HuH-7 (cell line): Measurements from ENCODE around the gene KIF5B.
"Not testable (repeated sequence)": the region's sequence is repeated elsewhere in the genome, so short reads cannot be mapped to it uniquely, and the experiment has no call there.

ENCODE experiments used
- DNase-seq: peaks from one replicate; pipeline ENCODE4 v3.0.0; 2011; ENCODE audit warnings: low spot score

The KIF5B gene

DNA sequence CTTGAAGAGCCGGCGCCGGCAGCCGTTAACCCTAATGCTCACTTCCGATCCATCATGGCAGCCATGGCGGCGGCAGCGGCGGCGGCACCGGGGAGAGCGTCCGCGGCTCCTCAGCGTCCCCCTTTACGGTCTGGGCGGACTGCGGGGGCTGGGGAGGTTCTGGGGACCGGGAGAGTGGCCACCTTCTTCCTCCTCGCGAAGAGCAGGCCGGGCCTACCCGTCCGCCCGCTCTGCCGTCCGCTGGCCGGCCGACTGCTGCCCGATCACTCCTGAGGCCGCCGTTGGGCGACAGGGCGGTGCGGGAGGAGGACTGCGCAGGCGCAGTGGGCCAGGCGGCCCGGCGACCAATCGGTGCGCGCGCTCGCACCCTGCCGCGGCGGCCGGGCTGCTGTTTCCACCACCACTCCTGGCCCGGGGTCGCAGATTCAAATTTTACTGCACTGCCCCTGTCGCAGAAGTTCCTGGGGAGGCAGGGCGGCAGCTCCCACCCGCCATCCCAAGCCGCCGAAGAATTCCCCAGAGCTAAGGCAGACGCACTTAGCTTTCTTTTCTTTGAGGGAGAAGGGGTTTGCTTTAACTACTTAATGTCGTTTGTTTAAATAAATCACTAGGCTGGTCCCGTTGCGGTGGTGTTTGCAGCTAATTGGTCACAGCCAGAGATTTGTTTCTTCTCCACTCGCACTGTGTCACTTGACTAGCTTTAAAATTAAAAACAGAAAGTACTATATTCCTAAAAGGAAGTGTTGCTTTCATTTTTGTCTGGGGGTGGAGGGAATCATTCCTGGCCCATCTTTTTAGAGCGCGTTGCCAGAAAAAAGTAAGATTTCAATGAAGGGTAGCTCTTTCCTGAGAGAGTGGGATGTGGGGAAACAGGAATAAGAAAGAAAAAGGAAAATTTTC lies at the start of gene KIF5B:
Gene KIF5B (minus strand): TSS at position 290 of the 900 bp plus-strand sequence. CDS start 452 bp downstream, outside the sequence.
- peak; percentile 96 for DNase-seq

DNA sequence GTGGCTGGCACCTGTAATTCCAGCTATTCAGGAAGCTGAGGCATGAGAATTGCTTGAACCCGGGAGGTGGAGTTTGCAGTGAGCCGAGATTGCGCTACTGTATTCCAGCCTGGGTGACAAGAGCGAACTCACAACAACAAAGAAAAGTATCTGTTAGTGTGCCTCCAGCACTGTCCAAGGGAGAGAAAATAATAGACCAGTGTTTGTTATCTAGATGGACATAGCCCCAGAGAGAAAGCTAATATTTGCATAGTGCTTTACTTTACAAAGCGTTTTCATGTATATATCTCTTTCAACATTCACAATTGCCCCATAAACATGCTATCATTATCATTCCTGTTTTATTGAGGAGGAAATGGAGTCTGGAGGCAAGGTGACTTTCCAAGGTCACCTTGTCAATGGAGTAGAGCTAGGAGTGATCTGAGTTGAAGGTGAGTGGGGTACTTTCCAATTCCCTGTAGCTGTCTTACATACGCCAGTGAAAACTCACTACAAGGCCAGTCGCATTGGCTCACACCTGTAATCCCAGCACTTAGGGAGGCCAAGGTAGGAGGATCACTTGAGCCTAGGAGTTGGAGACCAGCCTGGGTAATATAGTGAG lies 49.7 kb upstream of the KIF5B start:
- peak; percentile 89 for DNase-seq

GRCh38 chr10:32104622-32105509 lies 48.6 kb upstream of the KIF5B start:
- peak; percentile 46 for DNase-seq

- no peak for DNase-seq
Measured at GRCh38 chr10:32104181-32104580, 48.0 kb upstream of the KIF5B start.

DNA sequence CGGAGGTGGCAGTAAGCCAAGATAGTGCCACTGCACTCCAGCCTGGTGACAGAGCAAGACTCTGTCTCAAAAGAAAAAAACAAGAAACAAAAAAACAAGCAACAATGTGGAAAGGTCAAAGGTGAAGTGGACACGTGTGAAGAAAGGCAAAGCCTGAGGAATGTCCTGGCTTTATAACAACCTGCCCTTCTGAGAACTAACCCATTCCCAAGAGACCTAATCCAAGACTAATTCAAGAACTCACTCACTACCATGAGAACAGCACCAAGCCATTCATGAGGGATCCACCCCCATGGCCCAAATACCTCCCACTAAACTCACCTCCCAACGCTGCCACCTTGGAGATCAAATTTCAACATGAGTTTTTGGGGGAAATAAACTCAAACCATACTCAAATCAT lies 47.5 kb upstream of the KIF5B start:
- DNase-seq: no peak

- DNase-seq: not testable (repeated sequence)
Measured at GRCh38 chr10:32098566-32099259, 42.5 kb upstream of the KIF5B start.

DNA sequence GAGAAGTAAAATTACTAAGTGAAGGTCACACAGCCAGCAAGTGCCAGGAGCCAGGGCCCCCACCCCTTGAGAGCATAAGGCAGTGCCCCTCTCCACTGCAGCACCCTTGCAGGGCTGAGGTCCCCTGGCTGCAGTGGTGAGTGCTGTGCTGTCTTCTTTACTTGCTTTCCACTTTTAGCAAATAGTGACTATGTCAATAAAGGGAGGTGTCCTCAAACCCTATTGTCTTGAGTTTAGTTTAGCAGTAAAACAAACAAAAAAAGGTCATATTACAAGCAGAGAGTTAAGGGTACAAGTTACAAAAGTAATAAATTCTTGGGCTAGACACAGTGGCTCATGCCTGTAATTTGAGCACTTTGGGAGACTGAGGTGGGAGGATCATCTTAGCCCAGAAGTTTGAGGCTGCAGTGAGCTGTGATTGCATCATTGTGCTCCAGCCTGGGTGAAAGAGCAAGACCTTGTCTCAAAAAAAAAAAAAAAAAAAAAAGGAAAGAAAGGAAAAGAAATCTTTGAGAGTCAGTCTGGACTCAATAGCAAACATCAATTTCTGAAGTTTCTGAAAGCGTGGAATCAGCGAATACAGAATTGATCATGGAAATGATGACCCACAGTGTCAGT lies 39.0 kb upstream of the KIF5B start:
- peak; percentile 70 for DNase-seq

DNA sequence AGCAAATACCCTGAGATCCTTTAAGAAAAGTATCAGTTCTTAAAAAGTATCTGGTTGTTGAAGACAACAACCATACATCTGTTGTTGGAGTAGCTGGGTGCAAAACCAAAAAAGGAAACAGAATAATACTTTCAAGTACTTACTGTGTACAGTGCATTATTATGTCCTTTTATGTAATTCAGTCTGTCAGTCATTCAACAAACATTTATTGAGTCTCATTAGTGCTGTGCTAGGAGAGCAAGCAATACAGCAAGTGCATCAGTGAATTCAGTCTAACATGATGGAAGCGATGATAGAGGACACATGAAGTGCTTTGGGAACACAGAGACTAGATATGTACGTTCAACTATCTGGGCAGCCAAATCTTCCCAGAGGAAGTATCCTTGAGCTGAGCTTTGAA lies 37.4 kb upstream of the KIF5B start:
- DNase-seq: no peak

DNA sequence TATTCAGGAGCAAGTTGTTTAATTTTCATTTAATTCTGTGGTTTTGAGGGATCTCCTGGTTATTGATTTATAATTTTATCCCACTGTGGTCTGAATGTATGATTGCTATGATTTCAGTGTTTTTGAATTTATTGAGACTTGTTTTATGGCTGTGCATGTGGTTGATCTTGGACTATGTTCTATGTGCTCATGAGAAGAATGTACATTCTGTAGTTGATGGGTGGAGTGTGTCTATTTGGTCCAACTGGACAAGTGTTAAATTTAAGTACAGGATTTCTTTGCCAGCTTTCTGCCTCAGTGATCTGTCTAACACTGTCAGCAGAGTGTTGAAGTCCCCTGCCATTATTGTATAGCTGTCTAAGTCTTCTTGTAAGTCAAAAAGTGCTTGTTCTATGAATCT lies 34.8 kb upstream of the KIF5B start:
- DNase-seq: no peak

- DNase-seq: no peak
Measured at GRCh38 chr10:32084185-32084851, 28.1 kb upstream of the KIF5B start.

GRCh38 chr10:32077896-32078485 lies 21.8 kb upstream of the KIF5B start:
- no peak for DNase-seq

DNA sequence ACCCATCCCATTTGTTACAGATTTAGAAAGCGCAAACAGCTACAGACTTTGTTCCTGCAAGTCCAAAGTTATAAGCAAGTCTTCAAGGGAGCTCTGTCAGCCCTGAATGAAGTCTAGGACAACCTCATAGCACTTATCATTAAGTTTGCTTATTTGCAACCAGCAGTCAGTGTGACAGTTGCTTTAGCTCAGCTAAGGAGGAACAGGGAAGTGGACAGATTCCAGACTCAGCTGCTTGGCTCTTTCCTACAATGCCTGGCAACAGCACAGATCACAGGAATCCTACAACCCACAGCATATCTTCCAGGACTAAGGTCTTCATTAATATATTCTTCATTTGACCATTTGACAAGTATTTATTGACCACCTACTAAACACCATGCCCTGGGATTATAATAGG lies 17.4 kb upstream of the KIF5B start:
- no peak for DNase-seq

DNA sequence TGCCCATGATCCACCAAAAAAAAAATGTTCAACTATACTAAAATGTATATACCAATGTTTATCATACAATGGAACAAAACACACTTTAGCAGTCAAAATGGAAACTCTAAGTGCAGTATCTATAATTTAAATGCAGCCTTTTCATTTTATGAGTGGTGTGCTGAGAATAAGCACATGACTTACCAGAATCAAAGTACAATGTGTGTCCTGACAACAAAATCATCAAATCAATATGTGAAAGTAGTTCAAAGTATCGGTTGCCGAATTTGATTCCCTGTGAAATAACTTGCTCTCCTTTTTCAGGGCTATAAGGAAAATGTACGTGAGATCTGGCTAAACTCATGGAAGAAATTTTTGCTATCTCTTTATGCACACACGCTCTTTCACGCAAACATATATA lies 16.9 kb upstream of the KIF5B start:
- DNase-seq: no peak

DNA sequence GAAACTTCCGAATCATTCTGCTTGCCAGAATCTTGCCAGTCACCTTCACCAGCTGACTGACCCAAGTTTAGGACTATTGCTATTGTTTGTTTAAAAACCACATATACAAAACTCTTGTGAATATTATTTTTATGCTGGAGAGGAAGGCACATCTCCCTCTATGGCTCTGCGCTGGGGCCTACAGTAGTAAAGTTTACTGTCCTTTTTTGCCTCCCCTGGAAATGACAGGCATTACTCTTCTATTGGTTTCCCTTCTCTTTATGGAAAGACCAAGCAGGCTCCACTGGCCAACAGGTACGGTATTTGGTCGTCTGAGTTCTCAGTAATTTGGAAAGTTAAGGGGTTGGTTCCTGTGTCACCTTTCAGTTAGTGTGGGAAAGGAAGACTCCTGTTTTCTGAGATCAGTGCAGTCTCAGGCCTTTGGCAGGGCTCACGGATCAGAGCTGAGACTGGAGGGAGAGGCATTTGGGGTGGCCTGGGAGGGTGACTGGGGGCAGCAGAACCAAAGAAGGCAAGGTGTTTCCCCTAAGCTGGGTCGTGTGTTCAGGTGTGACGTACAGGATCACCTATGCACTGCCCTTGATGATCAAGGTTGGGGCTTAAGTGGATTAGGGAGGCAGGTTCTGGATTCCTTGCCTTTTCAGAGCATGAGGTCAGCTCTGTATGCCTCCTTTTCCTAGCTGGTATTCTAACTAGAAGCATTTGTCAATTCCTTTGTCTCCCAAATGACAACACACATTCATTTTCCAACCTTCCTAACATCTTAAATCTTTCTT lies 16.0 kb upstream of the KIF5B start:
- DNase-seq: no peak

DNA sequence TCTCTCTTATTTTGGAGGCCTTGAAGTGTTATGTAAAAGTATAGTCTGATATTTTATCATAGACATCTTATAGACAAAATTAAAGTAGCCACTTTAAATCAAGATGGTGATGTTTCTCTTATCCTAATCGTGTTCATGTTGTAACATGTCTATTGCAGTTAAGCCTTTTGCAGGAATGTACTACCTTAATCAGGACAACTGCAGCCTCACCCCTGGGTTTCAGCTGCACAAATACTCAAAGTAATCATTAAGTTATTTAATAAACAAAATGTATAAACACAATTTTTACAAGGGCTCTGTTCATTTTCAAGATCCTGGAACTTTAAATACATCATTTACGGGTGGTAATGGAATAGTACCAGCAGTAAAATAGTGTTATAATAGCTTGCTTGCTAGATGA lies 14.4 kb upstream of the KIF5B start:
- no peak for DNase-seq

DNA sequence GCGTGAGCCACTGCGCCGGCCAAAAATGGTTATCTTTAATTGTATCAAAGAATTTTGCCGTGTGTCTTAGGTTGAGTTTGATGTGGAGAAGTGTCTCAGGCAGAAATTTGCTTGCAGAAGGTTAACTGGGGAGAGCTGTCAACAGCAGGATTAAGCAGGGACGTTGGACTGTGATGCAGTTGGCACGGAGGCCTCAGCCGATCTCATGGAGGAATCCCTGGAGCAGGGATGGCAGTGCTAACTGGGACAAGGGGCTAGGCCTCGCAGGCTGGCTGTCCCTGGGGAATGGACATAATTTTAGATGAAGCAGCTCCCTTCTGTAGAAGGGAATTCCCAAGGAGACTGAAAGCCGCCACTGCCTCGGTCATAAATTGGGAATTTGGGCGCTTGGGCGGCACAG lies 12.3 kb upstream of the KIF5B start:
- no peak for DNase-seq

- not testable (repeated sequence) for DNase-seq
Measured at GRCh38 chr10:32067931-32068330, 11.7 kb upstream of the KIF5B start.

DNA sequence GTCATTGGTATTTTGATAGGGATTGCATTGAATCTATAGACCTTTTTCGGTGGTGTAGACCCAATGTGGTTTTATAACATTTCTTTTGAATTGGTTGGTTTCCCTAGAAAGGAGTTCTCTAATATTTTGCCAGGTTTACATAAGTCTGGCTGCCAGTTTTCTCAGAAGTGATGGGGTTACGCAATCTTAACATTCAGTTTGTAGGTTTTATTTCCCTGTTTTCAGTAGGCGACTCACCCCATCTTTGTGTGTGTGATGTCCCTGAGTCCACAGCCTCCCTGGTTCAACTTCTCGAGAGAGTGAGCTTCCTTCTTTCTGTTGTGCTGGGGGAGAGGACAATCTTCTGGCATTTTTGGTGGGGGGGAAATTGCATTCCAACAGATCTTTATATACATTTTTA lies 9.6 kb upstream of the KIF5B start:
- DNase-seq: no peak

DNA sequence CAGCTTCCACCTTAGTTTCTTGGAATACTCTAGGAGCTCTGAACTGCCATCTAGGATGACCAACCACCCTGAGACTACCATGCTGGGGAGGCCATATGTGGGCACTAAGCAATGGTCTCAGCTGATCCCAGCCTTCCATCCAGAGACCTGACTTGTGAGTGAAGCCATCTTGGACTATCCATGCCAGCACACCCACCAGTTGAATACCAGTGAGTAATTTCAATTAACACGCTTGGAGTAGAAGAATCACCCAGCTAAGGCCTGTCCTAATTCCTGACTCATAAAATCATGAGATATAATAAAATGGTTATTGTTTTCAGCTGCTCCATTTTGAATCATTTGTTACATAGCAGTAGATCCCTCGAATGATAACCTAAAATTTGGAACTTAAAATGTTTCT lies 5.2 kb upstream of the KIF5B start:
- DNase-seq: no peak

DNA sequence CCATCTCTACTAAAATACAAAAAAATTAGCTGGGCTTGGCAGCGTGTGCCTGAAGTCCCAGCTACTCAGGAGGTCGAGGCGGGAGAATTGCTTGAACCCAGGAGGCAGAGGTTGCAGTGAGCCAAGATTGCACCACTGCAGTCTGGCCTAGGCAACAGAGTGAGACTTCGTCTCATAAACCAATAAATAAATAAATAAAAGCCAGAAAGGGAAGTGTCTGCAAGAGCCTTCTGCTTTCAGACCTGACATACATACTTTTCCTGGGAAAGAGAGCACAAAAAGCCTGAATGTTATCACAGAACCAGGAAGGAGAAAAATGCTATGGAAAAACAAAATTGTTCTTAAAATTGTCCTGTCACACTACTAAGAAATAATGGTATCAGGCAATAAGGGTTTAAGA lies 4.1 kb upstream of the KIF5B start:
- DNase-seq: no peak
